ENCODE data around the gene EEIG2.
A peak's percentile ranks its signal among the peaks of the same experiment; 100 is the strongest.

EEIG2 gene

GRCh38 chr1:108585313-108585712 is 25.4 kb downstream of the EEIG2 start:
- Mint-ChIP-seq H3K36me3 (ENCODE audit: low read depth) (peaks cover 3% of the 10 kb centered on the region), H3K4me1 (ENCODE audit: low read depth) (peaks cover 58% of the 10 kb centered on the region), H3K27me3 (no peaks in the 10 kb centered on the region), H3K4me3 (no peak overlapping the region), H3K9me3 (peaks cover 9% of the 10 kb centered on the region), H3K27ac (peak overlapping the region; percentile 18)

GRCh38 chr1:108590441-108590840 is 30.5 kb downstream of the EEIG2 start:
- H3K9me3 Mint-ChIP-seq = peaks cover 4% of the 10 kb centered on the region
- H3K27me3 Mint-ChIP-seq = no peaks in the 10 kb centered on the region
- no peaks in the 10 kb centered on the region for H3K36me3 Mint-ChIP-seq (ENCODE audit: low read depth)
- H3K4me3 Mint-ChIP-seq = no peak overlapping the region
- H3K27ac Mint-ChIP-seq = peak overlapping the region; percentile 77
- peaks cover 76% of the 10 kb centered on the region for H3K4me1 Mint-ChIP-seq (ENCODE audit: low read depth)

GRCh38 chr1:108590957-108591356 is 31.1 kb downstream of the EEIG2 start:
- Mint-ChIP-seq H3K4me3 (no peak overlapping the region), H3K9me3 (peaks cover 4% of the 10 kb centered on the region), H3K4me1 (ENCODE audit: low read depth) (peaks cover 70% of the 10 kb centered on the region), H3K27me3 (no peaks in the 10 kb centered on the region), H3K27ac (no peak overlapping the region), H3K36me3 (ENCODE audit: low read depth) (no peaks in the 10 kb centered on the region)

- Mint-ChIP-seq H3K4me1 (ENCODE audit: low read depth) (peaks cover 65% of the 10 kb centered on the region), H3K9me3 (peaks cover 4% of the 10 kb centered on the region), H3K27ac (peak overlapping the region; percentile 66), H3K4me3 (peak overlapping the region; percentile 0), H3K27me3 (no peaks in the 10 kb centered on the region), H3K36me3 (ENCODE audit: low read depth) (no peaks in the 10 kb centered on the region)
Measured at GRCh38 chr1:108591466-108591865, 31.6 kb downstream of the EEIG2 start.

GRCh38 chr1:108592030-108592759 is 32.3 kb downstream of the EEIG2 start:
- peak overlapping the region; percentile 66 for H3K27ac Mint-ChIP-seq

GRCh38 chr1:108593448-108593847 is 33.5 kb downstream of the EEIG2 start:
- no peaks in the 10 kb centered on the region for H3K27me3 Mint-ChIP-seq
- H3K36me3 Mint-ChIP-seq (ENCODE audit: low read depth) = no peaks in the 10 kb centered on the region
- H3K4me1 Mint-ChIP-seq (ENCODE audit: low read depth) = peaks cover 50% of the 10 kb centered on the region
- H3K4me3 Mint-ChIP-seq = no peak overlapping the region
- H3K9me3 Mint-ChIP-seq = no peaks in the 10 kb centered on the region
- no peak overlapping the region for H3K27ac Mint-ChIP-seq

More at GRCh38 chr1:108592030-108592759, 32.3 kb downstream of the EEIG2 start:
- Mint-ChIP-seq H3K9me3 (peaks cover 4% of the 10 kb centered on the region), H3K4me3 (no peak overlapping the region), H3K27me3 (no peaks in the 10 kb centered on the region), H3K36me3 (ENCODE audit: low read depth) (no peaks in the 10 kb centered on the region), H3K4me1 (ENCODE audit: low read depth) (peaks cover 58% of the 10 kb centered on the region)

- H3K4me1 Mint-ChIP-seq (ENCODE audit: low read depth) = peaks cover 35% of the 10 kb centered on the region
- H3K4me3 Mint-ChIP-seq = no peak overlapping the region
- no peaks in the 10 kb centered on the region for H3K27me3 Mint-ChIP-seq
- no peak overlapping the region for H3K27ac Mint-ChIP-seq
- no peaks in the 10 kb centered on the region for H3K36me3 Mint-ChIP-seq (ENCODE audit: low read depth)
- no peaks in the 10 kb centered on the region for H3K9me3 Mint-ChIP-seq
Measured at GRCh38 chr1:108595507-108595906, 35.6 kb downstream of the EEIG2 start.

GRCh38 chr1:108597041-108597440 is 37.1 kb downstream of the EEIG2 start:
- Mint-ChIP-seq H3K27me3 (no peaks in the 10 kb centered on the region), H3K4me1 (ENCODE audit: low read depth) (peaks cover 26% of the 10 kb centered on the region), H3K27ac (no peak overlapping the region), H3K9me3 (no peaks in the 10 kb centered on the region), H3K4me3 (no peak overlapping the region), H3K36me3 (ENCODE audit: low read depth) (peaks cover 4% of the 10 kb centered on the region)

GRCh38 chr1:108598340-108598739 is 38.4 kb downstream of the EEIG2 start:
- Mint-ChIP-seq H3K9me3 (no peaks in the 10 kb centered on the region), H3K4me1 (ENCODE audit: low read depth) (peaks cover 15% of the 10 kb centered on the region), H3K27me3 (no peaks in the 10 kb centered on the region), H3K27ac (no peak overlapping the region), H3K36me3 (ENCODE audit: low read depth) (peaks cover 4% of the 10 kb centered on the region), H3K4me3 (no peak overlapping the region)

GRCh38 chr1:108600504-108600903 is 40.6 kb downstream of the EEIG2 start:
- H3K36me3 Mint-ChIP-seq (ENCODE audit: low read depth) = peaks cover 4% of the 10 kb centered on the region
- no peak overlapping the region for H3K4me3 Mint-ChIP-seq
- H3K27ac Mint-ChIP-seq = no peak overlapping the region
- H3K27me3 Mint-ChIP-seq = no peaks in the 10 kb centered on the region
- no peaks in the 10 kb centered on the region for H3K4me1 Mint-ChIP-seq (ENCODE audit: low read depth)
- no peaks in the 10 kb centered on the region for H3K9me3 Mint-ChIP-seq

- H3K36me3 Mint-ChIP-seq (ENCODE audit: low read depth) = peaks cover 4% of the 10 kb centered on the region
- H3K4me3 Mint-ChIP-seq = no peak overlapping the region
- H3K27me3 Mint-ChIP-seq = no peaks in the 10 kb centered on the region
- H3K9me3 Mint-ChIP-seq = no peaks in the 10 kb centered on the region
- no peak overlapping the region for H3K27ac Mint-ChIP-seq
- H3K4me1 Mint-ChIP-seq (ENCODE audit: low read depth) = no peaks in the 10 kb centered on the region
Measured at GRCh38 chr1:108601708-108602410, 42.0 kb downstream of the EEIG2 start.

- H3K36me3 Mint-ChIP-seq (ENCODE audit: low read depth) = peaks cover 23% of the 10 kb centered on the region
- H3K27ac Mint-ChIP-seq = no peak overlapping the region
- no peaks in the 10 kb centered on the region for H3K9me3 Mint-ChIP-seq
- H3K27me3 Mint-ChIP-seq = no peaks in the 10 kb centered on the region
- no peak overlapping the region for H3K4me3 Mint-ChIP-seq
- no peaks in the 10 kb centered on the region for H3K4me1 Mint-ChIP-seq (ENCODE audit: low read depth)
Measured at GRCh38 chr1:108605633-108606032, 45.7 kb downstream of the EEIG2 start.

- H3K4me1 Mint-ChIP-seq (ENCODE audit: low read depth) = no peaks in the 10 kb centered on the region
- H3K9me3 Mint-ChIP-seq = no peaks in the 10 kb centered on the region
- H3K4me3 Mint-ChIP-seq = no peak overlapping the region
- H3K27me3 Mint-ChIP-seq = no peaks in the 10 kb centered on the region
- H3K36me3 Mint-ChIP-seq (ENCODE audit: low read depth) = peaks cover 23% of the 10 kb centered on the region
- H3K27ac Mint-ChIP-seq = no peak overlapping the region
Measured at GRCh38 chr1:108606478-108606877, 46.6 kb downstream of the EEIG2 start.

GRCh38 chr1:108609483-108610049 is 49.7 kb downstream of the EEIG2 start:
- peaks cover 19% of the 10 kb centered on the region for H3K36me3 Mint-ChIP-seq (ENCODE audit: low read depth)
- H3K27ac Mint-ChIP-seq = no peak overlapping the region
- no peaks in the 10 kb centered on the region for H3K9me3 Mint-ChIP-seq

More at GRCh38 chr1:108609483-108610049, 49.7 kb downstream of the EEIG2 start:
- H3K4me1 Mint-ChIP-seq (ENCODE audit: low read depth) = no peaks in the 10 kb centered on the region
- no peak overlapping the region for H3K4me3 Mint-ChIP-seq
- H3K27me3 Mint-ChIP-seq = no peaks in the 10 kb centered on the region
